ENCODE data around the gene RNF17.

GRCh38 chr13:24893863-24894262, 129.9 kb downstream of the RNF17 start:
- TF ChIP-seq CTCF (IDR thresholded peaks at IDR 0.05; ENCODE audit: extremely low read depth in 1 of 2, insufficient read depth in 1 of 2, low read depth in 1 of 2, low read length in 2 of 2) = no peak
- TF ChIP-seq POLR2A (IDR thresholded peaks at IDR 0.05; ENCODE audit: low read depth, low read length) = no peak
- TF ChIP-seq EZH2 (IDR thresholded peaks at IDR 0.05; ENCODE audit: borderline replicate concordance, low read depth, low read length, severe bottlenecking) = no peak
- TF ChIP-seq POLR2AphosphoS5 (IDR thresholded peaks at IDR 0.05; ENCODE audit: insufficient read depth, low read depth, low read length) = no peak
- TF ChIP-seq JUN (IDR thresholded peaks at IDR 0.05; ENCODE audit: borderline replicate concordance, insufficient read depth, insufficient read length, low read depth) = no peak

Measured in endothelial cell of umbilical vein (primary cell).